Measurements from ENCODE around the gene NRBP1. TPM values are rescaled to one million over a fixed set of nuclear protein-coding genes. Genes with fewer than 3 reads are reported as not detected.

NRBP1 gene
- total RNA-seq, 1 donor from 2014 or later = 92.9 TPM

- no peak for DNase-seq (ENCODE audit: low spot score)
Measured at GRCh38 chr2:27421660-27422250, 6.7 kb upstream of the NRBP1 start.

DNA sequence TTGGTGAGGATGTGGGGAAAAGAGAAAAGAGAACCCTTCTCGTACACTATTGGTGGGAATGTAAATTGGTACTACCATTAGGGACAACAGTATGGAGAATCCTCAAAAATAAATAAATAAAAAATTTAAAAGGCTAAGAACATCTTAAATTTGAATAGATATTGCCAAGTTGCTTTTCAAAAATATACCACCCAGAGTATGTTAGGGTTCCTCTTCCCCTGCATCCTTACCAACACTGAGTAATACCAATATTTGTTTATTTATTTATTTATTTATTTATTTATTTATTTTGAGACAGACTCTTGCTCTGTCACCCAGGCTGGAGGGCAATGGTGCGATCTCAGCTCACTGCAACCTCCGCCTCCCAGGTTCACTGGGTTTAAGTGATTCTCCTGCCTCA is 5.5 kb upstream of the NRBP1 start:
- DNase-seq (ENCODE audit: low spot score) = no peak

- peak; percentile 57 for DNase-seq (ENCODE audit: low spot score)
Measured at GRCh38 chr2:27425039-27425438, 3.4 kb upstream of the NRBP1 start.

- DNase-seq (ENCODE audit: low spot score) = no peak
Measured at GRCh38 chr2:27427863-27428212, 593 bp upstream of the NRBP1 start.

DNA sequence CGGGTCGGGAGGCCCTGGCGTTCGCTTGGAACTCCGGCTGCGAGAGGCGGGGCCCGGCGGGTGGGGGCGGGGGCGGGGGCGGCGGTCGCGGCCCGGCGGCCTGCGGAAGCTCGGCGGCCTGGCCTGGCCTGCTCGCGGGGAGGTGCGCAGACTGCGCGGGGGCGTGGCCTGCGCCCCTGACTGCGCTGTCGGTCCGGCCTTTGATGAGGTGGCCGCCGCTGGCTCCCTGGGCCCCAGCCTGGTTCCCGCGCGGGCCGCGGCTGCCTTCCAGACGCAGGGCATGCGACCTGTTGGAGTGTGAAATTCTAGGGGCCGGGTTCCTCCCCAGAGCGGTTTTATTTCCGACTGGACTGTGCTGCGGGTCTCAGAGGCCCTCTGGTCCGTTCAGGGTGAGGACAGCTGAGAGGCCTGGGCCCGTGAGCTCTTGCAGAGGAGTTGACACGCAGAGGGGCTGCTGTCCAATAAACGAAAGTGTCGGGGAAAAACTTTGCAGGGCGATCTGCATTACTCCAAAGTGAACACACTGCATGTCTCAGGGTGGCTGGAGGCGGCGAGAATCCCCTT is 629 bp downstream of the NRBP1 start:
- DNase-seq (ENCODE audit: low spot score) = peak; percentile 94

DNA sequence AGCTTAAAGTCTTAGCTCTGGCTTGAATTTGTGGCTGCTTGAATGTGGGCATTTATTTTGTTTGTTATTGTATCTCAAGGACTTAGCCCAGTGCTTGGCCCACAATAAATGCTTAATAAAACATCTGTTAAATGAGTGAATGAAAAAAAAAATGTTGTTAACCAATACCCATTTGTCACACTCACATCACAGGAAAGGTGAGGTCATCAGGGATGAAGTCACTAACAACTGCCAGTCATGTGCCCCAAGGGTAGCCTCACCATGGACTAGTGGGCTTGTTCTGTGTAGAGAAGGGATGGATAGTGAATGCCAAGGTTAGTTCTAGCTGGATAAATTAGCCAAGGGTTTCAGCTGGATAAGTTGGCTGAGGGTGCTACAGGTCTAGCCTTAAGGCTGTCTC is 3.0 kb downstream of the NRBP1 start:
- peak; percentile 3 for DNase-seq (ENCODE audit: low spot score)

- DNase-seq (ENCODE audit: low spot score) = no peak
Measured at GRCh38 chr2:27435628-27436027, 7.2 kb downstream of the NRBP1 start.

- DNase-seq (ENCODE audit: low spot score) = no peak
Measured at GRCh38 chr2:27441226-27441926, 12.9 kb downstream of the NRBP1 start.

DNA sequence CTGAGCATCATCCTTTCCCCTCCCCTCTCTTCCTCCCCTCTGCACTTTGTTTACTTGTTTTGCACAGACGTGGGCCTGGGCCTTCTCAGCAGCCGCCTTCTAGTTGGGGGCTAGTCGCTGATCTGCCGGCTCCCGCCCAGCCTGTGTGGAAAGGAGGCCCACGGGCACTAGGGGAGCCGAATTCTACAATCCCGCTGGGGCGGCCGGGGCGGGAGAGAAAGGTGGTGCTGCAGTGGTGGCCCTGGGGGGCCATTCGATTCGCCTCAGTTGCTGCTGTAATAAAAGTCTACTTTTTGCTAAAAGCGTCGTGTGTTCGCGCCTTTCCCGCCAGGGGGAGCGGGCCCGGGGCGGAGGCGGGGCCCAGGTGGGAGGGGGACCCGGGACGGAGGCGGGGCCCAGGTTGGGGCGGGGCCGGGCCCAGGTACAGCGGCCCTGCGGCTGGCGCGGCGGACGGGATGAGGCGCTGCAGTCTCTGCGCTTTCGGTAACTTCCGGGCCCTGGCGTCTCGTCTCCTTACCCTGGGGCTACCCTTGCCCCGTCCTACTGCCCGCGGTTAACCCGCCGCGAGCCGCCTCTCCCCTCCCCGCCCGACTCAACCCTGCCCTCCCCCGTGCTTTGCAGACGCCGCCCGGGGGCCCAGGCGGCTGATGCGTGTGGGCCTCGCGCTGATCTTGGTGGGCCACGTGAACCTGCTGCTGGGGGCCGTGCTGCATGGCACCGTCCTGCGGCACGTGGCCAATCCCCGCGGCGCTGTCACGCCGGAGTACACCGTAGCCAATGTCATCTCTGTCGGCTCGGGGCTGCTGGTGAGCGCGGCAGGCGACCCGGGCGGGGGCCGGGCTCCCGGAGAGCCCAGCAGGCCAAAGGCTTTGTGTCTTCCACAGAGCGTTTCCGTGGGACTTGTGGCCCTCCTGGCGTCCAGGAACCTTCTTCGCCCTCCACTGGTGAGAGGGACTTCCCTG is 13.8 kb downstream of the NRBP1 start, which contains the start of gene KRTCAP3:
Gene KRTCAP3, plus strand, starts transcription at position 424 of the 962 bp plus-strand sequence. Its CDS starts 32 bp downstream, at position 456.
- no peak for DNase-seq (ENCODE audit: low spot score)

GRCh38 chr2:27442920-27443282 is 14.5 kb downstream of the NRBP1 start:
- no peak for DNase-seq (ENCODE audit: low spot score)

DNA sequence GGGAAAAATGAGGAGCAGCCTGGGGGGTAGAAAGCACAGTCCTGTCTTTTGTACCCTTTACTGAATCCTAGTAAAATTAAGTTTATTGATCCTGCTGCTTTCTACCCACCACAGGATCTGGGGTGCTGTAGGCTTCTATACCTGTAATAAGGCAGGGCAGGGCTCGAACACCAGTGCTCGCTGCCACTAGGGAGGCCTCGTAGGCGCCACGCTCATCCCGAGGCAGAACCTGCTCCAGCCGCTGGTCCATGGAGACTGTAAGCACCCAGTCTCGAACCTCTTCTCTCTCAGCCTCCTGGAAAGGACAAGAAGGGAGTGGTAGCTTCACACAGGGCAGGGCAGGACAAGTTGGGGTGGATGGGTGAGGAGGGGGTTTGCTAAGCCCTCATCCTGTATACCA is 16.7 kb downstream of the NRBP1 start:
- no peak for DNase-seq (ENCODE audit: low spot score)

GRCh38 chr2:27445615-27446014 is 17.2 kb downstream of the NRBP1 start:
- DNase-seq (ENCODE audit: low spot score) = no peak

GRCh38 chr2:27446057-27446456 is 17.6 kb downstream of the NRBP1 start:
- no peak for DNase-seq (ENCODE audit: low spot score)

DNA sequence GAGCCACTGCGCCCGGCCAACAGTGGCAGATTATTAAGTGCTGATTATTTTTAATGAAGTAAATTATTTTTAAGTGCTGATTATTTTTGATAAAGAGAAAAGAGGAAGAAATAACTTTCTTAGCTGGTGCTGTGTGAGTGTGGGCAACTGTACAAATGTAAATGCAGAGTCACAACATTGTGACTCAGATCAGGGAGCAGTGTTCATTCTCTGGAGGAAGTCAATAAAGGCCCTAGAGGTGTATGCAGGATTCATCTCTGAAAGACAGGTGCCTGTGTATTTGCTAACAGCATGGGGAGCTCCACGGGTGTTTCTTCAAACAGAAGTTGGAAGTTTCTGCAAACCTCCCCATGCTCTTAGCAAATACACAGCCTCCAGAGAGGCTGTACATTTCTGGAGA is 19.9 kb downstream of the NRBP1 start:
- no peak for DNase-seq (ENCODE audit: low spot score)

GRCh38 chr2:27451095-27451494 is 22.7 kb downstream of the NRBP1 start:
- DNase-seq (ENCODE audit: low spot score) = no peak

DNA sequence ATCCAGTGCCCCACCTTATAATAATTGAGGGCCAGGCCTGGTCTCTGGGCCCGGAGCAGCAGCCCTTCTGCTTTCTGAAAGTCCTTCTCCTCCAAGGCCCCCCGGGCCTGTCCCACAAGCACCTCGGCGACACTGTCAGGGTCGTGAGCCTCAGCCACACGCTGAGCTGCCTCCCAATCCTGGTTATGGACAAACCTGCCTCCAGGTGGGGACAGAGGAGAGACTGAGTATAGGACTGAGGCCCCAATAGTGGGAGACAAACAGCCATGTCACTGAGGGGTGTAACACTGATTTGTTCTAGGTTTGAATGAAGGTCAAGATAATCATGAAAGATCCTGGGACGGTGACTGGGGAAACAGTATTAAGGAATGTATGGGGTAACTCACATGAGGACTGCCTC is 25.5 kb downstream of the NRBP1 start:
- DNase-seq (ENCODE audit: low spot score) = no peak

GRCh38 chr2:27461118-27461517 is 32.7 kb downstream of the NRBP1 start:
- no peak for DNase-seq (ENCODE audit: low spot score)

DNA sequence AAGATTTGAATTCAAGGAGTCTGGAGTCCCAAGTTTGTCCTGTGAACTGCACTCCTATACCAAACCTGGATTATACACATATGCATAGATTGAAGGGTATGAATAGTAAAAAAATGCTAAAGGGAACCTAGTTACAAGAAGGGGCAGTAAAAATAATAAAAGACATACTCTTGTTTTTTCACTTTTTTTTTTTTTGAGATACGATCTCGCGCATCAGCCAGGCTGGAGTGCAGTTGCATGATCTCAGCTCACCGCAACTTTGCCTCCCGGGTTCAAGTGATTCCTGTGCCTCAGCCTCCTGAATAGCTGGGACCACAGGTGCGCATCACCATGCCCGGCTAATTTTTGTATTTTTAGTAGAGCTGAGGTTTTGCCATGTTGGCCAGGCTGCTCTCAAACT is 36.0 kb downstream of the NRBP1 start:
- DNase-seq (ENCODE audit: low spot score) = no peak

GRCh38 chr2:27471961-27472360 is 43.5 kb downstream of the NRBP1 start:
- no peak for DNase-seq (ENCODE audit: low spot score)

DNA sequence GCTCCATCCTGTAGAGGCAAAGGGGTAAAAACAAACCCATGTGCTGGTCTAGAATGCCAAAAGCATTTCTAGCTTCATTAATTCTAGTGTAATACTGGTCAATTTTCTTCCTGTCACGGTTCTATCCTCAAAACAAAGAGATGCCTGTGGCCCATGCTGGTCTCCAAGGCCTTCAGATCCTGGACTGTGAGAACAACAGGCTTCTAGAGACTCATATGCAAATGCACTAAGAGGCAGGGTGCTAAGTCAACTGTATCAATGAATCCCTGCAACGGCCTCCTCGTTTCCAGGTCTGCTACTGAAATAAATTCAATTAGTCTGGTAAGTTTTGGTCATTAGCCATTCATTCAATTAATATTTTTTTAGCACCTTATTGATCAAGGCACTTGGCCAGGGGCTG is 57.1 kb downstream of the NRBP1 start:
- DNase-seq (ENCODE audit: low spot score) = no peak

GRCh38 chr2:27489118-27489497 is 60.7 kb downstream of the NRBP1 start:
- no peak for DNase-seq (ENCODE audit: low spot score)
